Keratinocyte (primary cell): ENCODE measurements around the gene MARS1. TPM values are rescaled to one million over a fixed set of nuclear protein-coding genes. Genes with fewer than 3 reads are reported as not detected.

Source experiments
- DNase-seq: peaks from one replicate; pipeline ENCODE4 v3.0.0-alpha.2; 2011; ENCODE audit warnings: low read depth, missing footprints, low spot score
- FAIRE-seq: peaks from 2 replicates; lab custom pipeline; 2011; peaks lifted over from hg19 to GRCh38; lab: Jason Lieb, UNC
- H2AFZ ChIP-seq: 2 replicates; pipeline ENCODE4 v1.6.0; 2012; ENCODE audit warnings: low read length, control low read depth, inconsistent platforms; ENCODE audit not compliant: control insufficient read depth
- H3K27ac ChIP-seq: 2 replicates; pipeline ENCODE4 v1.5.1; 2011; ENCODE audit warnings: low read length; ENCODE audit not compliant: control insufficient read depth, insufficient read depth
- H3K27me3 ChIP-seq: 3 replicates; pipeline ENCODE4 v1.6.0; 2011; ENCODE audit warnings: low read length; ENCODE audit not compliant: control insufficient read depth, insufficient read depth; ENCODE audit errors: extremely low read depth
- H3K36me3 ChIP-seq, 2 experiments: 2 replicates in 1 of 2; 3 replicates in 1 of 2; pipeline ENCODE4 v1.5.1; 2011; ENCODE audit warnings: low read length in 2 of 2, mild to moderate bottlenecking in 1 of 2; ENCODE audit not compliant: control insufficient read depth in 2 of 2, insufficient read depth in 2 of 2; ENCODE audit errors: extremely low read depth in 1 of 2
- H3K4me1 ChIP-seq: 3 replicates; pipeline ENCODE4 v1.5.1; 2011; ENCODE audit warnings: low read length; ENCODE audit not compliant: control insufficient read depth, insufficient read depth; ENCODE audit errors: extremely low read depth
- H3K4me2 ChIP-seq: 3 replicates; pipeline ENCODE4 v1.6.0; 2011; ENCODE audit warnings: low read depth, low read length; ENCODE audit not compliant: control insufficient read depth, insufficient read depth; ENCODE audit errors: extremely low read depth
- H3K4me3 ChIP-seq, 3 experiments: fragments of 200-600 bp in 1 of 3; sonication (generic) in 1 of 3; 2 replicates in 2 of 3; 3 replicates in 1 of 3; pipeline ENCODE4 v1.5.1; 2011 to 2016; ENCODE audit warnings: low read length in 3 of 3, mild to moderate bottlenecking in 3 of 3, control low read depth in 2 of 3, inconsistent platforms in 1 of 3, low read depth in 1 of 3, mixed read lengths in 1 of 3, mixed run types in 1 of 3, moderate library complexity in 1 of 3; ENCODE audit not compliant: control insufficient read depth in 2 of 3, insufficient read depth in 2 of 3; ENCODE audit errors: extremely low read depth in 1 of 3
- H3K79me2 ChIP-seq: 2 replicates; pipeline ENCODE4 v1.6.0; 2012; ENCODE audit warnings: low read length; ENCODE audit not compliant: control insufficient read depth, insufficient read depth
- H3K9ac ChIP-seq: 3 replicates; pipeline ENCODE4 v1.6.0; 2011; ENCODE audit warnings: low read length; ENCODE audit not compliant: control insufficient read depth, insufficient read depth; ENCODE audit errors: extremely low read depth
- H3K9me1 ChIP-seq: 3 replicates; pipeline ENCODE4 v1.6.0; 2011; ENCODE audit warnings: low read length; ENCODE audit not compliant: control insufficient read depth, insufficient read depth; ENCODE audit errors: extremely low read depth
- H3K9me3 ChIP-seq: 2 replicates; pipeline ENCODE4 v1.5.1; 2012; ENCODE audit warnings: low read depth, low read length; ENCODE audit not compliant: control insufficient read depth
- H4K20me1 ChIP-seq: 3 replicates; pipeline ENCODE4 v1.6.0; 2011; ENCODE audit warnings: low read length; ENCODE audit not compliant: control insufficient read depth, insufficient read depth; ENCODE audit errors: extremely low read depth
- EZH2 ChIP-seq: IDR thresholded peaks from one replicate; pipeline ENCODE4 v1.6.1; 2012; ENCODE audit warnings: inconsistent platforms, mild to moderate bottlenecking, low read length, moderate library complexity
- dilution Hi-C: fragments of 300-500 bp; cut with MboI; formaldehyde crosslinking; loops from one replicate; pipeline ENCODE4 v1.7.0; 2020; ENCODE audit warnings: low sequenced_read_pairs; ENCODE audit not compliant: extremely low pct_ligation_motif_present
- polyA plus RNA-seq, 5 experiments: library from polyadenylated mRNA; depleted of rRNA in 3 of 5; stranded (reverse) in 3 of 5; stranded (forward) in 1 of 5; unstranded in 1 of 5; fragments of >200 nt; gene quantifications; 1 replicate in 1 of 5; 2 replicates in 3 of 5; 3 replicates in 1 of 5; pipeline versions ENCODE4 v1.2.1 to v1.2.3, GENCODE V29; 2011 to 2012; ENCODE audit warnings: missing spikeins in 2 of 5, low read depth in 1 of 5, low replicate concordance in 1 of 5
- TF ChIP-seq, protein P1 (sequence below), 3 experiments: IDR thresholded peaks in 1 of 3; conservative IDR thresholded peaks in 1 of 3; optimal IDR thresholded peaks in 1 of 3; 2 replicates in 2 of 3; 3 replicates in 1 of 3; pipeline versions ENCODE3 to v1.5.1; 2011; ENCODE audit warnings: low read length in 3 of 3, mild to moderate bottlenecking in 3 of 3, moderate library complexity in 2 of 3, control low read depth in 1 of 3, inconsistent platforms in 1 of 3; ENCODE audit not compliant: insufficient read depth in 2 of 3; ENCODE audit errors: extremely low read depth in 1 of 3

Gene MARS1
- polyA plus RNA-seq, 1 donor (not counting 4 experiments of a cell fraction or from before 2014, with no cell fraction given) = 125 TPM

DNA sequence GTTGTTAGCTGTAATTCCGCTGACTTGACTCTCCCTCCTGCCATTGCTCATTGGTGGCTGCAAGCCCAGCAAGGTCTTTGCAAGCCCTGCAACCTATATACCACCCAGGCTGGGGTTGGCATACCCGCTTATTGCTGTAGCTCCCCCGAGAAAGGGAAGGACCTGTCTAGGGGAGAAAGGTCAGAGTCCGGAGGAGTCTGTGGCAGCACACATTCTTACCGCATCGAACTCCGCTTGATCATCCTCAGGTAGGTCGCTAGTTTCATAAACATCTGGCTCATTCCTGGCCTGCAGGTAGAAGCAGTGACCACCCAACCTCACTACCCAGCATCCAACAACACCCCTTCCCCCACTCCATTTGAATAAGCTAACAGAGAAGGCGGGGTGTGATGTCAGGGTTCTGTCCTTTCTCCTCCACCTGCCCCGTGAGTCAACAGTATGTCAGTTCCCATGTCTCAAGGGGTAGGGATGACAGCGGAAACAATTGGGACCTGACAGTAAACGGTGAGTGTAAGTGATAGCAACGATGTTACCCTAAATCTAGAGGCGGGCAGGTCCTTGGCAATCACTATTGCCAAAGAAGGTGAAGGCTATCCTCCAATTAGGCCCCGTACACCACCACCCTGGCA lies 58.1 kb downstream of the MARS1 start:
- peaks cover 12 to 13% of the 10 kb centered on the region in 2 experiments for H3K36me3 ChIP-seq
- H3K9ac ChIP-seq = peak overlapping the region; percentile 93
- H2AFZ ChIP-seq = peak overlapping the region; percentile 19
- TF ChIP-seq, protein P1, sequence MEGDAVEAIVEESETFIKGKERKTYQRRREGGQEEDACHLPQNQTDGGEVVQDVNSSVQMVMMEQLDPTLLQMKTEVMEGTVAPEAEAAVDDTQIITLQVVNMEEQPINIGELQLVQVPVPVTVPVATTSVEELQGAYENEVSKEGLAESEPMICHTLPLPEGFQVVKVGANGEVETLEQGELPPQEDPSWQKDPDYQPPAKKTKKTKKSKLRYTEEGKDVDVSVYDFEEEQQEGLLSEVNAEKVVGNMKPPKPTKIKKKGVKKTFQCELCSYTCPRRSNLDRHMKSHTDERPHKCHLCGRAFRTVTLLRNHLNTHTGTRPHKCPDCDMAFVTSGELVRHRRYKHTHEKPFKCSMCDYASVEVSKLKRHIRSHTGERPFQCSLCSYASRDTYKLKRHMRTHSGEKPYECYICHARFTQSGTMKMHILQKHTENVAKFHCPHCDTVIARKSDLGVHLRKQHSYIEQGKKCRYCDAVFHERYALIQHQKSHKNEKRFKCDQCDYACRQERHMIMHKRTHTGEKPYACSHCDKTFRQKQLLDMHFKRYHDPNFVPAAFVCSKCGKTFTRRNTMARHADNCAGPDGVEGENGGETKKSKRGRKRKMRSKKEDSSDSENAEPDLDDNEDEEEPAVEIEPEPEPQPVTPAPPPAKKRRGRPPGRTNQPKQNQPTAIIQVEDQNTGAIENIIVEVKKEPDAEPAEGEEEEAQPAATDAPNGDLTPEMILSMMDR (optimal IDR thresholded peaks at IDR 0.05 in 1 of 3, IDR thresholded peaks at IDR 0.05 in 1 of 3, conservative IDR thresholded peaks at IDR 0.05 in 1 of 3; ENCODE audit: extremely low read depth in 1 of 3, insufficient read depth in 2 of 3, low read length in 3 of 3) = no peak
- TF ChIP-seq EZH2 = no peak
- H3K9me3 ChIP-seq = no peaks in the 10 kb centered on the region
- H3K4me1 ChIP-seq = peaks cover 20% of the 10 kb centered on the region
- FAIRE-seq (peak; percentile 82), DNase-seq (no peak)
- H3K79me2 ChIP-seq = peaks cover 33% of the 10 kb centered on the region
- peaks cover 3% of the 10 kb centered on the region for H3K9me1 ChIP-seq
- peak overlapping the region; percentile 87 for H3K27ac ChIP-seq
- peaks cover 7% of the 10 kb centered on the region for H4K20me1 ChIP-seq
- dilution Hi-C loops = no loop called here
- H3K4me3 ChIP-seq = peak overlapping the region; percentile 84 to 98 (median 93)
- peak overlapping the region; percentile 95 for H3K4me2 ChIP-seq
- H3K27me3 ChIP-seq = peaks cover 26% of the 10 kb centered on the region

DNA sequence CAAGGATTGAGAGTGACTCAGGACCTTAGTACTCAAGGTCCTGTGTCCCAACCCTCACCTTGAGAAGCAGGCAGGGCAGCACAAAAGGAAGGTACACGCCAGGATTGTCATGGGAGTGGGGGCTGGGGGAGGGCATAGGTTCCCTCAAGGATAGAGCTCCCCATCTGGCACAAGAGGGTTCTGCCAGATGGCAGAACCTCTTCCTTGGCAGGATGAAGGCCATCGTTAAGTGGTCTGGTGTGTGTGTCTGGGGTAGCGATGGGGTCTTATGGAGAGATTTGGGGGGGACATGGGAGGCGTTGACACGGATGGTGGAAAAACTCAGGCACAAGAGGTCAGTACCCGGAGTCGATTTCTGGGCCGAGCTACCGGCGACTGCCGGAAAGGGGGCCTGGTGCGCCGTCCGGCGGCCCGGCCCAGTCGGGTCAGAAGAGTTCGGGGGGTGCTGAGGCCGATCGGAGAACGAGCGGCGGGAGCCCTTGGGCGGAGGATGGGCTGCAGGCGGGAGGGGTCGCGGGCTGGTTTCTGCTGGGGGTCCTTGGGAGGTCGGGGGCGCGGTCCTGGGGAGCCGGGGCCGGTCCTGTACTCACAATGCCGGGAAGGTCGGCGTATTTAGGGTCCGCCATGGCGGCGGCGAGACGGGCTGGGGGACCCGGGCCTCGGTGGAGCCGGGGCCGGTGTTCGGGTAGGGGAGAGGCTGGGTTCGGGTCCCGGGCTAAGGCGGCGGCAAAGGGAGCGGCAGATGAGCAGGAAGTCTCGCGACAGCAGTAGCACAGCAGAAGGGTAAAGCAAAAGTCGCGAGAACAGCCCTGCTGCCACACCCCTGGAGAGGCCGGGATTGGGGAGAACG lies 58.8 kb downstream of the MARS1 start, which contains the start of gene DCTN2:
TSS of gene DCTN2 (minus strand) at position 755 of the 850 bp plus-strand sequence. CDS start at position 626, 129 bp downstream.
- dilution Hi-C loops = no loop called here
- H3K4me1 ChIP-seq = peaks cover 20% of the 10 kb centered on the region
- no peak for TF ChIP-seq EZH2
- TF ChIP-seq, protein P1 (optimal IDR thresholded peaks at IDR 0.05 in 1 of 3, IDR thresholded peaks at IDR 0.05 in 1 of 3, conservative IDR thresholded peaks at IDR 0.05 in 1 of 3; ENCODE audit: extremely low read depth in 1 of 3, insufficient read depth in 2 of 3, low read length in 3 of 3) = peak; percentile 20 to 41 (median 35)
- peak within 1 kb of the TSS; percentile 87 for H3K27ac ChIP-seq
- peak within 1 kb of the TSS; percentile 84 to 98 (median 93) for H3K4me3 ChIP-seq
- H3K79me2 ChIP-seq = peaks cover 33% of the 10 kb centered on the region
- DNase-seq (peak; percentile 79), FAIRE-seq (no peak)
- H3K9me1 ChIP-seq = peaks cover 3% of the 10 kb centered on the region
- H3K9me3 ChIP-seq = no peaks in the 10 kb centered on the region
- H3K4me2 ChIP-seq = peak within 1 kb of the TSS; percentile 95
- peak within 1 kb of the TSS; percentile 73 for H2AFZ ChIP-seq
- H3K36me3 ChIP-seq = peaks cover 8% of the 10 kb centered on the region in 2 experiments
- peaks cover 26% of the 10 kb centered on the region for H3K27me3 ChIP-seq
- peak within 1 kb of the TSS; percentile 93 for H3K9ac ChIP-seq
- peaks cover 7% of the 10 kb centered on the region for H4K20me1 ChIP-seq
